ENCODE measurements around the gene GEMIN2. TPM values are rescaled to one million over a fixed set of nuclear protein-coding genes. Genes with fewer than 3 reads are reported as not detected.
"Not testable (repeated sequence)": the region's sequence is repeated elsewhere in the genome, so short reads cannot be mapped to it uniquely, and the experiment has no call there.

Gene GEMIN2
- total RNA-seq, 4 donors from 2014 or later, result 13.7 to 20.1 (median 17.7) TPM

DNA sequence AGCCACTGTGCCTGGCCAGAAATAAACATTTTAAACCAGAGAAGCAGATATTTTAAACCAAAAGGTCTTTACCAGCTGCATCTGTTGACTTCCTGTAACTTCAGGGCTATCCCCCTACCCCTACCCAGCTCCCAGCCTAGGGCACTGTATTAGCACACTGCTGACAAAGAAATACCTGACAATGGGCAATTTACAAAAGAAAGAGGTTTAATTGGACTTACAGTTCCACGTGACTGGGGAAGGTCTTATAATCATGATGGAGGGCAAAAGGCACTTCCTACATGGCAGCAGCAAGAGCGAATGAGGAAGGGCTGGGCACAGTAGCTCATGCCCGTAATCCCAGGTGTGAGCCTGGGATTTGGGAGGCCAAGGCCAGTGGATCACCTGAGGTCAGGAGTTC lies 26.0 kb downstream of the GEMIN2 start:
- no peak for DNase-seq (ENCODE audit: extremely low spot score)
- TF ChIP-seq EP300 (IDR thresholded peaks at IDR 0.05) (no peak), POLR2A (IDR thresholded peaks at IDR 0.05; ENCODE audit: low read depth) (no peak), POLR2AphosphoS5 (IDR thresholded peaks at IDR 0.05) (no peak)
- TF ChIP-seq, protein P1, sequence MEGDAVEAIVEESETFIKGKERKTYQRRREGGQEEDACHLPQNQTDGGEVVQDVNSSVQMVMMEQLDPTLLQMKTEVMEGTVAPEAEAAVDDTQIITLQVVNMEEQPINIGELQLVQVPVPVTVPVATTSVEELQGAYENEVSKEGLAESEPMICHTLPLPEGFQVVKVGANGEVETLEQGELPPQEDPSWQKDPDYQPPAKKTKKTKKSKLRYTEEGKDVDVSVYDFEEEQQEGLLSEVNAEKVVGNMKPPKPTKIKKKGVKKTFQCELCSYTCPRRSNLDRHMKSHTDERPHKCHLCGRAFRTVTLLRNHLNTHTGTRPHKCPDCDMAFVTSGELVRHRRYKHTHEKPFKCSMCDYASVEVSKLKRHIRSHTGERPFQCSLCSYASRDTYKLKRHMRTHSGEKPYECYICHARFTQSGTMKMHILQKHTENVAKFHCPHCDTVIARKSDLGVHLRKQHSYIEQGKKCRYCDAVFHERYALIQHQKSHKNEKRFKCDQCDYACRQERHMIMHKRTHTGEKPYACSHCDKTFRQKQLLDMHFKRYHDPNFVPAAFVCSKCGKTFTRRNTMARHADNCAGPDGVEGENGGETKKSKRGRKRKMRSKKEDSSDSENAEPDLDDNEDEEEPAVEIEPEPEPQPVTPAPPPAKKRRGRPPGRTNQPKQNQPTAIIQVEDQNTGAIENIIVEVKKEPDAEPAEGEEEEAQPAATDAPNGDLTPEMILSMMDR (IDR thresholded peaks at IDR 0.05), result no peak
- Histone ChIP-seq H3K4me3 (no peak overlapping the region), H3K36me3 (peaks cover 0 to 52% (median 27%) of the 10 kb centered on the region in 4 donors), H3K27ac (replicated peaks in 1 of 4) (peak overlapping the region in 3 of 4 donors; percentile 5 to 68 (median 30)), H3K27me3 (no peaks in the 10 kb centered on the region), H3K4me1 (peaks cover 0 to 32% (median 23%) of the 10 kb centered on the region in 4 donors), H3K9me3 (no peaks in the 10 kb centered on the region)
- intact Hi-C loops (cut with DNase I), result no loop called here
- WGBS, result 89% methylated on average over 3 of the region's 3 CpGs

DNA sequence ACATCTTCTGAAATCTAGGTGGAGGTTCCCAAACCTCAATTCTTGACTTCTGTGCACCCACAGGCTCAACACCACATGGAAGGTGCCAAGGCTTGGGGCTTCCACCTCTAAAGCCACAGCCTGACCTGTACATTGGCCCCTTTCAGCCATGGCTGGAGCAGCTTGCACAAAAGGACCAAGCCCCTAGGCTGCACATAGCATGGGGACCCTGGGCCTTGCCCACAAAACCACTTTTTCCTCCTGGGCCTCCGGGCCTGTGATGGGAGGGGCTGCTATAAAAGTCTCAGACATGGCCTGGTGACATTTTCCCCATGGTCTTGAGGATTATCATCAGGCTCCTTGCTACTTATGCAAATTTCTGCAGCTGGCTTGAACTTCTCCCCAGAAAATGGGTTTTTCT lies 27.5 kb downstream of the GEMIN2 start:
- H3K4me3 ChIP-seq; H3K27ac ChIP-seq (replicated peaks in 1 of 4); intact Hi-C loops (cut with DNase I); H3K27me3 ChIP-seq; DNase-seq (ENCODE audit: extremely low spot score); H3K9me3 ChIP-seq: not testable (repeated sequence)
- WGBS, result 89% methylated on average over 1 of the region's 1 CpG
- Histone ChIP-seq H3K4me1 (peaks cover 0 to 24% (median 11%) of the 10 kb centered on the region in 4 donors), H3K36me3 (peaks cover 0 to 49% (median 21%) of the 10 kb centered on the region in 4 donors)

DNA sequence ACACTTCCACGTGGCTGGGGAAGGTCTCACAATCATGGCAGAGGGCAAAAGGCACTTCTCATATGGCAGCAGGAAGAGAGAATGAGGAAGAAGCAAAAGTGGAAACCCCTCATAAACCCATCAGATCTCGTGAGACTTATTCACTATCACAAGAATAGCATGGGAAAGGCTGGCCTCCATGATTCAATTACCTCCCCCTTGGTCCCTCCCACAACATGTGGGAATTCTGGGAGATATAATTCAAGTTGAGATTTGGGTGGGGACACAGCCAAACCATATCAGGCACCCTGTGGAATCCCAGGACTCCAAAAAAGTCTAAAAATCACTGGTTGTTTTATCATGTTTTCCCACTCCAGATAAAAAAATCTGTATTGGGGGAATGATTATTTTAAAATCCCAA lies 29.1 kb downstream of the GEMIN2 start:
- intact Hi-C loops (cut with DNase I); H3K27ac ChIP-seq (replicated peaks in 1 of 4); H3K4me3 ChIP-seq; H3K4me1 ChIP-seq; DNase-seq (ENCODE audit: extremely low spot score); H3K27me3 ChIP-seq; H3K9me3 ChIP-seq: not testable (repeated sequence)
- peaks cover 0 to 50% (median 20%) of the 10 kb centered on the region in 4 donors for H3K36me3 ChIP-seq
- WGBS, result 67% methylated on average over 2 of the region's 2 CpGs

DNA sequence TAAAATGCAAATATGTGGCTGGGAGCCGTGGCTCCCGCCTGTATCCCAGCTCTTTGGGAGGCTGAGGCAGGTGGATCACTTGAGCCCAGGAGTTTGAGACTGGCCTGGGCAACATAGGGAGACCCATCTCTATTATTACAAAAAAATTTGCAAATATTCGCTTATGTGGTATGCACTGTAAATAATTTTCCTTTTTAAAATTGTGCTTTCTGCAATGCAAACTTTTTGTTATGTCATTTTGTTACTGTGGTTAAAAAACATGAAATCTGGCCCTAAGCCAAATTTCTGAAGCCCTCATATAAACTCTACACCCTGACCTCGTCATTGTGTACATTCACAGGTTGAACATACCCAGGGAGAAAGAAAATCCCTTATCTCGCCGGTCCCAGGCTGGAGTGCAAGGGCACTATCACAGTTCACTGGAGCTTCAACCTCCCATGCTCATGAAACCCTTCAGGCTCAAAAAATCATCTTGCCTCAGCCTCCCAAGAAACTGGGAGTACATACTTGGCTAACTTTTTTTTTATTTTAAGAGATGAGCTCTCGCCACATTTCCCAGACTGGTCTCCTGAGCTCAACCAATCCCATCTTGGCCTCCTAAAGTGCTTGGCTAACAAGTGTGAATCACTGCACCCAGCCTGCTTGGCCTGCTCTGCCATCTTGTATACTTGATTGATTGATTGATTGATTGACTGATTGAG lies 31.3 kb downstream of the GEMIN2 start:
- no peak for TF ChIP-seq EP300 (IDR thresholded peaks at IDR 0.05)
- no peak for TF ChIP-seq POLR2AphosphoS5 (IDR thresholded peaks at IDR 0.05)
- no peak for TF ChIP-seq POLR2A (IDR thresholded peaks at IDR 0.05; ENCODE audit: low read depth)
- TF ChIP-seq, protein P1 (IDR thresholded peaks at IDR 0.05), result no peak
- Histone ChIP-seq H3K27me3 (no peaks in the 10 kb centered on the region), H3K4me1 (no peaks in the 10 kb centered on the region), H3K36me3 (peaks cover 8 to 68% (median 29%) of the 10 kb centered on the region in 4 donors), H3K27ac (replicated peaks in 1 of 4) (no peak overlapping the region), H3K9me3 (no peaks in the 10 kb centered on the region), H3K4me3 (no peak overlapping the region)
- WGBS, result 89% methylated on average over 7 of the region's 7 CpGs
- intact Hi-C loops (cut with DNase I), result no loop called here
- DNase-seq (ENCODE audit: extremely low spot score), result no peak

DNA sequence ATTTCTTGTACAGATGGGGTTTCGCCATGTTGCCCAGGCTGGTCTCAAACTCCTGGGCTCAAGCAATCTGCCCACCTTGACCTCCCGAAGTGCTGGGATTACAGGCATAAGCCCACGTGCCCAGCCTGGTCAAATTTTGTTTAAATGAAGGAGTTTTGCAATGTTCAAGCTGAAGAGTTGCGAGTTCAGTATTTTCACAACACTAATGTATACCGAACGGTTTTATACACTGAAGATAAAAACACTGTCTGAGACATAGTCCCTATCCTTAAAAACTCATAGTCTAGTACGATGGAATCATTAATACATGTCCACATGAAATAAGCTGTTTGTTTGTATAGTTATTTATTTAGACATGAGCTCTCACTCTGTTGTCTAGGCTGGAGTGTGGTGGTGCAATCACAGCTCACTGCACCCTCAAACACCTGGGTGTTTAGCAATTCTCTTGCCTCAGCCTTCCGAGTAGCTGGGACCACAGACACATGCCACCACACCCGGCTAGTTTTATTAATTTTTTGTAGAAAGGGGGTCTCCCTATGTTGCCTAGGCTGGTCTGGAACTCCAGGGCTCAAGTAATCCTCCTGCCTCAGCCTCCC lies 40.6 kb downstream of the GEMIN2 start:
- Histone ChIP-seq H3K4me1 (peaks cover 0 to under 1% (median 0%) of the 10 kb centered on the region in 4 donors), H3K36me3 (peaks cover 24 to 92% (median 66%) of the 10 kb centered on the region in 4 donors), H3K4me3 (no peak overlapping the region), H3K27me3 (no peaks in the 10 kb centered on the region), H3K9me3 (no peaks in the 10 kb centered on the region), H3K27ac (replicated peaks in 1 of 4) (no peak overlapping the region)
- TF ChIP-seq POLR2AphosphoS5 (IDR thresholded peaks at IDR 0.05), result no peak
- no peak for TF ChIP-seq EP300 (IDR thresholded peaks at IDR 0.05)
- TF ChIP-seq, protein P1 (IDR thresholded peaks at IDR 0.05), result no peak
- TF ChIP-seq POLR2A (IDR thresholded peaks at IDR 0.05; ENCODE audit: low read depth), result no peak
- intact Hi-C loops (cut with DNase I), result no loop called here
- DNase-seq (ENCODE audit: extremely low spot score), result no peak
- whole genome bisulfite sequencing, result 92% methylated on average over 9 of the region's 9 CpGs

All from esophagus muscularis mucosa (tissue), 4 donors.